Mammary epithelial cell (primary cell): ENCODE measurements around the gene ST3GAL4.

Source experiments
- CTCF ChIP-seq, 2 donors: IDR thresholded peaks in 1 of 2; conservative IDR thresholded peaks in 1 of 2; 2 replicates each; pipeline ENCODE4 v1.5.1; 2011 to 2012; ENCODE audit warnings: inconsistent platforms in 2 of 2, low read length in 2 of 2, mild to moderate bottlenecking in 2 of 2, control low read depth in 1 of 2, low read depth in 1 of 2; ENCODE audit not compliant: insufficient read depth in 1 of 2; ENCODE audit errors: extremely low read depth in 1 of 2
- EZH2 ChIP-seq: IDR thresholded peaks from 2 replicates; pipeline ENCODE4 v1.6.1; 2012; ENCODE audit warnings: low read length, inconsistent platforms, borderline replicate concordance

- TF ChIP-seq EZH2 (no peak), CTCF (conservative IDR thresholded peaks at IDR 0.05 in 1 of 2, IDR thresholded peaks at IDR 0.05 in 1 of 2; ENCODE audit: extremely low read depth in 1 of 2, insufficient read depth in 1 of 2, low read depth in 1 of 2, low read length in 2 of 2) (no peak)
Observed at GRCh38 chr11:126335463-126335760, 20.1 kb upstream of the ST3GAL4 start.
